WI38 (cell line): Measurements from ENCODE around the gene MYF6.

ENCODE experiments used
- H3K4me3 ChIP-seq: 2 replicates; pipeline ENCODE4 v1.5.1; 2011; ENCODE audit warnings: low read depth, mild to moderate bottlenecking, control low read depth, low read length
- TF ChIP-seq, protein P1 (sequence below): IDR thresholded peaks from 2 replicates; pipeline ENCODE4 v1.5.1; 2012; ENCODE audit warnings: low read depth, mild to moderate bottlenecking, control low read depth, low read length

The MYF6 gene

DNA sequence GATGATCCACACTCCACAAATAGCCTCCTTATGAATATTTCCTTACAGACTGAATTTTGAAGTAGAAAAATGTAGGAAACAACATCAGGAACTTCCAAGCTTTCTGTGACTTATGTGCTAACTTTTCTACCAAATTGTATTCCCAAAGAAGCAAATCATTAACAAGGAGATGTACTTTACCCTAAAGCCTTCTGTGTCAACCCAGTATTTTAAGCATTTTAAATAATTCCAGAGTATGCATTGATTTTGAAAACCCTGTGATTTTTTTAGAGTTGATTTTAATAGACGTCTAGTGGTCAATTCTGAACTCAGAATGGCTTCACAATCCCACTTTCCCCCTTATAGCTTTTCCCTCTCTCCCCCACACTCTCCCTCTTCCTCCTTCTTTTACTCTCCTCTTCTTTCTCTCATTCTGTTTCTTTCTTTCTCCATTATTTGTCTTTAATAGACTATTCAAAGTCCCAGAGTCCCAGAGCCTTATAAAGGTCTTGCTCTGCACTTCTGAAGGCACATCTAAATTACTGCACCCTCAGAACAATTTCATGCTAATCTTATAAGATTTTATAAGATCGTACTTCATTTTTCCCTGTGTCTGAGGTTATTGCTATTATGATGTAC is 10.1 kb upstream of the MYF6 start:
- H3K4me3 ChIP-seq, result no peak overlapping the region
- TF ChIP-seq, protein P1, sequence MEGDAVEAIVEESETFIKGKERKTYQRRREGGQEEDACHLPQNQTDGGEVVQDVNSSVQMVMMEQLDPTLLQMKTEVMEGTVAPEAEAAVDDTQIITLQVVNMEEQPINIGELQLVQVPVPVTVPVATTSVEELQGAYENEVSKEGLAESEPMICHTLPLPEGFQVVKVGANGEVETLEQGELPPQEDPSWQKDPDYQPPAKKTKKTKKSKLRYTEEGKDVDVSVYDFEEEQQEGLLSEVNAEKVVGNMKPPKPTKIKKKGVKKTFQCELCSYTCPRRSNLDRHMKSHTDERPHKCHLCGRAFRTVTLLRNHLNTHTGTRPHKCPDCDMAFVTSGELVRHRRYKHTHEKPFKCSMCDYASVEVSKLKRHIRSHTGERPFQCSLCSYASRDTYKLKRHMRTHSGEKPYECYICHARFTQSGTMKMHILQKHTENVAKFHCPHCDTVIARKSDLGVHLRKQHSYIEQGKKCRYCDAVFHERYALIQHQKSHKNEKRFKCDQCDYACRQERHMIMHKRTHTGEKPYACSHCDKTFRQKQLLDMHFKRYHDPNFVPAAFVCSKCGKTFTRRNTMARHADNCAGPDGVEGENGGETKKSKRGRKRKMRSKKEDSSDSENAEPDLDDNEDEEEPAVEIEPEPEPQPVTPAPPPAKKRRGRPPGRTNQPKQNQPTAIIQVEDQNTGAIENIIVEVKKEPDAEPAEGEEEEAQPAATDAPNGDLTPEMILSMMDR, result no peak

DNA sequence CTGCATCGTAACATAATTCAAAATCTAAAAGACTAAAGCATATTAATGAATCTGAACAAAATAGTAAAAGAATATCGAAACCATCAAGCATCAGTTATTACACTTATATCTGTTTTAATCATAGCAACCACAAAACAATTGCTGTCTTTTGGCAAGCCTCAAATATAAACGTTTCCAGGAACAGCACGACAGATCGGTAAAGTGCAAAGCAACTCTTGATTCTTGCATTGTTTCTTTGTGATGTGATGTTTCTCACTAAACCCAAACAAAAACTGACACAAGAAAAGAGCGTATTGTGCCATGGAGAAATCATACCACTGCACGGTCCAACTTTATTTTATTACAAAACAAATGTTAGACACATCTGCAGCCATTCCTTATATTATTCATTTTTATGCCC is 9.2 kb upstream of the MYF6 start:
- no peak overlapping the region for H3K4me3 ChIP-seq
- TF ChIP-seq, protein P1, result no peak

DNA sequence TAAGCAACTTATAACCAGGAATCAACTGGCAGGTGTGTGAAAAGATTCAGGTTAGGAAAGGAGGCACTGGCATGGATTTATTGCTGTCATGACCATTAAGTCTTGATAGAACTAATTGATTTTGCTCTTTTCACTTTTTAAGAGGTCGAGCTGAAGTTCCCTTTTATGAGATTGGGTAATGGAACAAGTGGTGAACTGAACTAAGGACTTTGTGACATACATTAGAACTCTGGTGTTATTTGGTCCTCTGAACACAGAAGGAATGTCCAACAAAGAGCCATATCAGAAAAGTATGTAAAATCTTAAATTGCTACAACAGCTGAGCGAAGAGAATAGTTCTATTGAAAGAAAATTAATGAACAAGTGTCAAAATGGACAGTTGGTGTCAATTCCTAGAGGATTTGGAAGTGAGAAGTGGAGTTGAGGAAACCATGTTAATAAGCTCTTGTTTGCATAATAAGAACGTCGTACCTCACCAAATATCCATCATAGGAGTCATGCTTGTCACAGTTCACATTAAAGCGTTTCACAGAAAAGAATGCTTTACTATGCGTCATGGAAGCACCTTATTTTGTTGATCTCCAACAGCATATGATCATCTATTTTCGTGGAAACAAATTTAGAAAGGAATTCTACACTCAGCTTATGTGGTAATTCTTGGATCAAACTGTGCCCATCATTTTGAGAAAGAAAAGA is 8.4 kb upstream of the MYF6 start:
- H3K4me3 ChIP-seq, result no peak overlapping the region

DNA sequence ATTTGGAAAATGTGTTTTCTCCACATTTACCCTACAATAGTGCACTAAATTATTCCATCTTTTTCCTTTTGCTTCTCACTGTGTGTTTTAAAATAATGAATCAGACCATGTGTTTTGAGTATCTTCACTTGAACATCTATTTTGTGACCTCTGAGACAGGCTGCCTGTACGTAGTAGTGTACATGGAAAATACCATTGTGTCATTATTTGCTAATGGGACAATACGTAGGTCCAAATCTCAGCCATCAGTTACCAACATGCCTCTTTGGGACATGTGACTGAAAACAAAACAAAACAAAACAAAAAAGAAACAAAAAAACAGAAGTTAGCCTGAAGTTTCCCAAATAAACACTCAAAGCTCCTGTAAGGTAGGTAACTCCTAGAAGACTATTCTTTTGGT is 7.1 kb upstream of the MYF6 start:
- TF ChIP-seq, protein P1, result no peak
- no peak overlapping the region for H3K4me3 ChIP-seq

More for the DNA sequence above, 8.4 kb upstream of the MYF6 start:
- TF ChIP-seq, protein P1, result no peak

GRCh38 chr12:80701388-80701787 is 6.0 kb upstream of the MYF6 start:
- TF ChIP-seq, protein P1, result no peak
- no peak overlapping the region for H3K4me3 ChIP-seq

DNA sequence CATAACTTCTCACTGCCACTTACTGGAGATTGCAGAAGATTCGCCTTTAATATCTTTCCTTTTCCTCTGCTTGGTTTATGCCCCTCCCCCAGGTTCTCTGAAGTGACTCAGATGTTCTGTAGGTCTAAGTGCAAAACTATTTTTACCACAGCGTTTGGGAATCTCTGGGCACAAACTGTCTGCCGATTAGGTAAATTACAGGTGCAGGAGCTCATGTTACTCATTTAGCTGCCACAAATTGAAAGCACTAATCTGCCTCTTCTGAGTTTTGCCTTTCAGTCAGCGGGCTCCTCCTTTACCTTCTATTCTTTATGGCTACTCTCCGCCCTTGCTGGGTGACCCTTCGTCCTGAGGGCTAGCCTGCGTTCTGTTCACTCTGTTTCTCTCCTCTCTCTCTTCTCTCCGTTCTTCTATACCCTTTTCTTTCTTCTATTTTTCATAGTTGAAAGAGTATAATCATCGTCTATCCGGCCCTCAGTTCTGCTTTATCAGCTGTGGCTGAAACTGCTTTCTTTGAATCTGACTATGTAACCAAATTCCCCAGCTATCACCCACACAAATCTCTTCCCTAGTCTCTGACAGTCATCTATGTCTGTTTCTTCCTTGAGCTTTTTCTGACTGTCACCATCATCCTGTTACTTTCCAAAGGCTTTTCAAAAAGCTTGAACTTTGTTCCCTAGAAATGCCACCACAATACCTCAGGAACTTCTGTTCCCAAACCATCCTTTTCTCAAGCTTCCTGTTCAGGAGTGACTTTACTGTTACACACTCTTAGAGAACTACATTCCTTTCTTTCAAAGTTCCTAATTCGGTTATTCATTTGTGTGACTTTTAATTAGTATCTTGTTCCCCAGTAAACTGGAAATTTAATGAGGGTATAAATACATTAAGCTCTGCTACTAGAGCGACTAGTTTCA is 4.3 kb upstream of the MYF6 start:
- TF ChIP-seq, protein P1, result no peak
- peak overlapping the region; percentile 8; the same call in 1 of the 2 replicates for H3K4me3 ChIP-seq
